Activated naive CD4-positive, alpha-beta T cell treated with anti-CD3 and anti-CD28 coated beads, Interleukin-2, amount 50 U/mL, for 16 hours (primary cell): Measurements from ENCODE around the gene TAF3.
A peak's percentile ranks its signal among the peaks of the same experiment; 100 is the strongest.
"Not testable (repeated sequence)": the region's sequence is repeated elsewhere in the genome, so short reads cannot be mapped to it uniquely, and the experiment has no call there.

Source experiments
- DNase-seq: peaks from one replicate; pipeline ENCODE4 v3.0.0-alpha.2; 2020

TAF3 gene

DNA sequence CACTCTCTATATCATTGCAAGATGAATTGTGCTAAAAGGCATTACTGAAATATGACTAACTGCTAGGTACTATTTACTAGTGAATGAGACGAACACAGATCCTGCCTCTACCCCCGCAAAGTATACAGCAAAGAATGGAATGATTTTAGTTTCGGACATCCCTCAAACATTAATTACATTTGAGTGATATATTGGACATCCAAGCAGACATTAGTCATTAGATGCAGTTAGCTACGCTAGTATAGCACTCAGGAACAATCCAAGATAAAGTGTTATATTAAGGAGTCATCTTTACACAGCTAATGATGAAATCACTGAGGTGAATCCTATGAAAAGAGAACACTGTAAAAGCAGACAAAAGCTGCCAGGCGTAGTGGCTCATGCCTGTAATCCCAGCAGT is 7.3 kb upstream of the TAF3 start:
- DNase-seq, result no peak

DNA sequence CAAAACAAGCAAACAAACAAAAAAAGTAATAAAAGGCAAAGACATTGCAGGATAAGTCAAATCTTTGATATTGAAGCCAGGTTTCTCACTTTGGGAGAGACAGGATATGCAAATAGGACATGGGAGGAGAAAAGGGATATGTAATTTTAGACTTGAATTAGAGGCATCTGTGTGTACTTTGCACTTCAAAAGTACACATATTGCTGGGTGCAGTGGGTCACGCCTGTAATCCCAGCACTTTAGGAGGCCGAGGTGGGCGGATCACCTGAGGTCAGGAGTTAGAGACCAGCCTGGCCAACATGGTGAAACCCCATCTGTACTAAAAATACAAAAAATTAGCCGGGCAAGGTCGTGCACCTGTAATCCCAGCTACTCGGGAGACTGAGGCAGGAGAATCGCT is 6.6 kb upstream of the TAF3 start:
- DNase-seq, result not testable (repeated sequence)

DNA sequence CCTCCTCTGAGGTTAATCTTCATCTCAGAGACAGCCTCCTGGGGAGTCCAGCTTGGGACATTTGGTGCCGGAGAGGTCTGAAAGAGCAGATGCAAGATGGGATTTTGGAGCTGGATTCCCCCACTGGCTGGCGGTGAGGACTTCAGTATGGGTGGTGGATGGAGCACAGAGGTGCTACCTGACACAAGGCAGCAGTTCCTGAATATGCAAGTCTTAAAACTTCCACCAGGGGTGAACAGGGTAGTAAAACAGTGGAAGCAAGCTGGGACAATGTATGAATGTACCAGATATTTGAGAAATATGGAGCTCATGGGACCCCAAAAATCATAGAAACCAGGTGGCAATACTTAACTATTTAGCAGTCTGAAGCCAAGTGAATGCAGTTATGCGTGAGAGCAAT is 4.8 kb upstream of the TAF3 start:
- no peak for DNase-seq

DNA sequence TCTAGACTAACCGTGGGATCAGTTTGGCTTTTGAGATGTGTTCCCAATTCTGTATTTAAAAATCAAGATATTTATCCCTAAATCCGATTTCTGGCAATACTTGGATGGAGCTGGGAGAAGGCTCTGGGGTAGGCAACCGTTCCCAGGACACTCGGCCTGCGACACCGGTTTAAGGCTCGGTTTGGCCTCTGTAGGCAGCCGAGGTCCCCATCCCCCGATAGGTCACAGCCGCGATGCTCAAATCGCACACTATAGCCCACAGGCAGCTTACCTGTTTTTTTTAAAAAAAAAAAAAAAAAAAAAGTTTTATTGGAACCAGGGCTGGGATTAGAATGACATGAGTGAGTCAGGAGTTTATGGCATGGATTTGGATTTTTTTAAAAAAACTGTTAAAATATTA is 729 bp upstream of the TAF3 start:
- no peak for DNase-seq

DNA sequence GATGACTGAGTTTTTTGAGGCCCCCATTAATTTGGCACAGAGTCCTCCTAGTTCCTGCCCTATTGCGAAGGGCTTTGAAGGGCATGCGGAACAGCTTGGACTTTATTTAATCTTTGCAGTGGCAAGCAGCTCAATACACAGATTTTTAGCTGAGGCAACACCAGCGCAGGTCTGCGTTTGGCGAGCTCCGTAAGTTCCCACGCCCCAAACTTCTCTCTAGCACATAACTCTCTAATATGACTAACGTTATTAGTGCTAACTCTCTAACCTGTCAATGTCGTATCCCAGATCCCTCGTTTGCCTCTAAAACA is 366 bp upstream of the TAF3 start:
- DNase-seq, result no peak

DNA sequence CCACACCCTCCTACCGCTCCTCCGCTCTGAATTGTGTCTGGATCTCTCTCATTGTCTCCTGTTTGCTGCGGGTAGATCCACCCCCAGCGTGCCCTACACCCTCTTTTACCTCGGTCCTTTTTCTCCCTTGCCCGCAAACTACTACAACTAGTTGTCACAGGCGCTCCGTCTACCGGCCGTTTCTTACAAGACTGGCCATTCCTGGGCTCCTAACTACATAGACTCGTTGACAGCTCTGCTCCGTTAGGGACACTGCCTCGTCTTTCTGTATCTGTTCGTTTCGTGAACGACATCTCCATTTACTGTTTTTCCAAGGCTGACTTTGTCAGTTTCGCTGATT is 786 bp downstream of the TAF3 start:
- peak; percentile 13 for DNase-seq

DNA sequence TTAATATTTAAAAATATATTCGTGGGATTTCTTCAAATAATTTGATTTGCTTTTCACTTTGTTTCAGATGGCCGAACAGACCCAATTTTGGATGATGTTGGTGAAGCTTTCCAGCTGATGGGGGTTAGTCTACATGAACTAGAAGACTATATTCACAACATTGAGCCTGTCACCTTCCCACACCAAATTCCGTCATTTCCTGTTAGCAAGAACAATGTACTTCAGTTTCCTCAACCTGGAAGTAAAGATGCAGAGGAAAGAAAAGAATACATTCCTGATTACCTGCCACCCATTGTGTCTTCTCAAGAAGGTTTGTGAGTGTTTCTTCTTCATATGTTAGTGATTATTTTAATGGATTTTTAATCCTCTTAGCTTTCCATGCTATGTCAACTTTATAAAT is 5.9 kb downstream of the TAF3 start:
- DNase-seq, result no peak

DNA sequence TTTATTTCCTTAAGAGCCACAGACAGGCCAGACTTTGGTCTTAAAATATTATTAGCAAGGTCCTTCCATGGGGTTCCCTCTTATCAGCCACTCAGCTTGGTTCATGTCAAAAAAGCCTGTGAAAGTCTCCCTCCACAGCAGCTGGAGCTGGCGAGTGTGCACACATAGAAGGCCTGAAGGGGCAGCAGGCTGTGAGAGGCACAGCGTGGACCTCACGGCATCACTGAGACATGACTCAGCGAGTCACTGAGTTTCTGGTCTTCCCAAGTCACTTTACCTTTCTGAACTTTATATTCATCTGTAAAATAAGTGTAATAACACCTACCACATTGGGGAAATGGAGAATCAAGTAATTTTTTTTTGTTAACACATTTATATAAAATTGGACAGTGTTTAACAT is 8.7 kb downstream of the TAF3 start:
- no peak for DNase-seq

DNA sequence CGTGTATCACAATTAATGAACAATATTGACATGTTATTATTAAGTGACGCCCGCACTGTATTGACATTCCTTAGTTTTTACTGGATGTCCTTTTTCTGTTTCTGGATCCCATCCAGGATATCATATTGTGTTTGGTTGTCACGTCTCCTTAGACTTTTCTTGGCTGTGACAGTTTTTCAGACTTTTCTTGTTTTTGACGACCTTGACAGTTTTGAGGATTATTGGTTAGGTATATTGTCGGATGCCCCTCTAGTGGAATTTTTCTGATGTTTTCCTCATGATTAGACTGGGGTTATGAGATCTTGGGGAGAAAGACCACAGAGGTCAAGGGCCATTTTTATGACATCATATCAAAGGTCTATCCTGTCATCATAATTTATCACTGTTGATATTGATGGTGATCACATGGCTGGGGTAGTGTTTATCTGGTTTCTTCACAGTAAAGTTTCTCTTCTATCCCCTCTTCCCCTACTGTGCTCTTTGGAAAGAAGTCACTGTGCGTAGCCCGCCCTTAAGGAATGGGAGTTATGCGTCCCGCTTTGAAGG is 11.1 kb downstream of the TAF3 start:
- DNase-seq, result no peak

DNA sequence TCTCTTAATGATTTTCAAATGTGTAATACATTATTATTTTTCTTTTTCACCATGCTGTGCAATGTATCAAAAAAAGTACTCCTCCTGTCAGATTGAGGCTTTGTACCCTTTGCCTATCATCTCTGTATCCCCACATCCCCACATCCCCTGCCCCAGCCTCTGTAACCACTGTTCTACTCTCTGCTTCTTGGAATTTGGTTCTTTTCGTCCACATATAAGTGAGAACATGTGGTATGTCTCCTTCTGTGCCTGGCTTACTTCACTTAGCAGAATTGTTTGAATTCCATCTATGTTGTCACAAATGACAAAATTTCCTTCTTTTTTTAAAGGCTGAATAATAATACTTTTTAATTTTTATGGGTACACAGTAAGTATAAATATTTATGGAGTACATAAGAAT is 13.8 kb downstream of the TAF3 start:
- DNase-seq, result no peak

DNA sequence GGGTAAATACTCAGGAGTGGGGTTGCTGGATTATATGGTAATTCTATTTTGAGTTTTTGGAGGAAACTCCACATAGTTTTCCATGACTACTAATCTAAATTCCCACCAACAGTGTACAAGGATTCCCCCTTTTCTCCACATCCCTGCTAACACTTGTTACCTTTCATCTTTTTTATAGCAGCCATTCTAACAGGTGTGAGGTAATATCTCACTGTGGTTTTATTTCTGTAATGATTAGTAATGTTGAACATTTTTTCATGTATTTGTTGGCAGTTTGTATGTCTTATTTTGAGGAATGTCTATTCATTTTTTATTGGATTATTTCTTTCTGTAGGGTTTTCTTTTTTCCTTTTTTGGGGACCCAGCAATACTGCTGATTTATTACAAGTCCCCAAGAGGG is 14.9 kb downstream of the TAF3 start:
- DNase-seq, result no peak

DNA sequence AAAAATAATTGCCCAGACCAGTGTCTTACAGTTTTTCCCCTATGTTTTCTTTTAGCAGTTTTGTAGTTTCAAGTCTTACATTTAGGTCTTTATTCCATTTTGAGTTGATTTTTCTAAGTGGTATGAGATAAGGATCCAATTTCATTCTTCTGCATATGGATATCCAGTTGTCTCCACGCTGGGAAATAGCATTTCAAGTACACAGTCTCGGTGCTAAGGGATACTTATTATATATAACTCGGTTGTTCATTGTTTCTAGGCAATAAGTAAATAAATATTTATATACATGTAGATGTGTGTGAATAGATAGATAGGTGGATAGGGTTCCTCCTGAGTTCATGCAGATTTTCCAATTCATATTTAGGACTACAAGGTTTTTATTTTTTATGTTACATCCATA is 16.0 kb downstream of the TAF3 start:
- no peak for DNase-seq

DNA sequence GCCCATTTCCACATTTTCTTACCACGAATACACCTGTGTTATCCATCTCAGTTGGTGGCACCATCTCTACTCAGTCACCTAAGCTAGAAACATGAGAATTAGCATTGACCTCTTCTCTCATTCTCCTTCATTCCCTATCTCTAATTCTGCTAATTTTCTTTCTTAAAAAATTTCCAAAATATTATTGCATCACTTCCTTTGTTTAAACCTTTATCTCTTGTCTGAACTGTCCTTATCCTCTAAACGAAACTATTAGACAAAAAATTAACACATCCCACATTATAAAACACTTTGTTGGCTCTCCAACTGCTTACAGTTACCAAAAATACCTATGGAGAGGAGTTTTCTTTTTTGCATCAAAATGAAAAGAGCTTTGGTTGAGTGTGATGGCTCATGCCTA is 18.3 kb downstream of the TAF3 start:
- DNase-seq, result no peak

DNA sequence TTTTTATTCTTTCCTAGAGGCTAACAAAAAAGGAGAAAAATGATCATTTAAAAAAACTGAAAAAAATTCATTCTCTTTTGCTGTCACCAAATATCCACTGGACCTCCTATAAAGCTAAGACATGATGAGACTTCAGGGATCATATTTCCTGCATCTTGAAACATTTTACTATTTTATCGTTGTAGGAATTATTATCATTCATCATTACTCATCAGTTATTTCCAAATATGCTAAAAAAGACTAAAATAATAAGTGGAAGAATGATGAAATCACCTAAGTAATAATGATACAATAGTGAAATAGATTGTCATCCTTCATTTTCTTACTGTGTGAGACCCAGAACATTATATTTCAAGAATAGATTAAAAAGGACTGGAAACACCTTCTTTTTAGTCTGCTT is 28.3 kb downstream of the TAF3 start:
- DNase-seq, result no peak

DNA sequence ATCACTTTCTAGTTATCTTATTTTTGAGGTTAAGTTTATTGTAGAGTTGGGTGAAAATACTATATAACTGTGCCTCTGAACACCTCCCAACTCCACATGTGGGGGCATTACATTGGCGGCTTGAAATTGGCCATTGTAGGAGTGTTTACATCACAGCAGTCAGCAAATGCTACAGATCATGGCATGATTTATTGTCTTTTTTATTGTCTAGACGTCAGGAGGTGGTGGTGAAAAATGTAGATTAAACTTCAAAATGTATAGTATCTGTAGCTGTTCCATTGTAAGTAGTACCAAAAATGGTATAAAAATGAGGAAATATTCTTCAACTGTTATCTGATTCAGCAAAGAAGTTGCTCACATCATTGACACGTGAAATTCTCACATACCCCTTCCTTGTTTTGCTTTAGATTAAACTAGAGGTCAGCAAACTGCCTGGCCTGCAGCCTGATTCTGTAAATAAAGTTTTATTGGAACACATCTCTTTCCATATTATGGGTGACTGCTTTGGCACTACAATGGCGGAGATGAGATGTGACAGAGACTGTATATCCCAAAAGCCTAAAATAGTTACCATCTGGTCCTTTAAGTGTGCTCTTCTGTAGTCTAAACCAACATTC is 35.0 kb downstream of the TAF3 start:
- no peak for DNase-seq

DNA sequence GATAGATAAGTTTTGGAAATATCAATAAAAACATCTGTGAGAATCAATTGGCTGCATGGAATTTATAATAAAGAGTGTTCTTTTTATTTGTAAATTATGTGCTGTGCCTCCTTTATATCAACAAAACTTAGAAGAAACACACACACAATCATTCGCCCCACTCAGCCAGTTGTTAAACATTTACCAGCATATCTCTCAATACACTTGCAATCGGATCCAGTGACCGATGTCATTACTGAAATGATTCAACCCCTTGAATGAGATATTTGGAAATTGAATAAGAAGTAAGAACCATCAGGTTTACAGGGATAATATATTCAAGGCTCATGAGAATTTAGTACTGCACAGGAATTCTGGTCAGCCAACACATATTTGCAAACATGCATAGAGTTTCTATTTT is 35.6 kb downstream of the TAF3 start:
- DNase-seq, result no peak

DNA sequence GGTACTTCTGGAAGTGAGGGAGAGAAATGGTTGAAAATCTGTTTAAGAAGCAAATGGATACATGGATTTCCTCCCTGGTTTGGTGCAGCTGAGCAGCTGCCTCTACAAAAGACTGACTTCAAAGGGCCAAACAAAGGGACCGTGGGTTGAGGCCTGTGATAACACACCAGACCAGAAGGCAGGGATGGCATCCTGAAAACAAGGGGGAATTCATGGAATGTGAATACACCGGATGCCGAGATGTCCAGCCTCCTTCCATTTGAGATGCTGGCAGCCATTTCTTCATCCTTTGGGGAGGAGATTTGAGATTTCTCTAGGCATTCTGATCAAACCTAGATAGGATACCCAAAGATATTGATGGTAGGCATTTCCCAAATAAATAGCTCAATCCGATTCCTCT is 36.9 kb downstream of the TAF3 start:
- DNase-seq, result no peak

DNA sequence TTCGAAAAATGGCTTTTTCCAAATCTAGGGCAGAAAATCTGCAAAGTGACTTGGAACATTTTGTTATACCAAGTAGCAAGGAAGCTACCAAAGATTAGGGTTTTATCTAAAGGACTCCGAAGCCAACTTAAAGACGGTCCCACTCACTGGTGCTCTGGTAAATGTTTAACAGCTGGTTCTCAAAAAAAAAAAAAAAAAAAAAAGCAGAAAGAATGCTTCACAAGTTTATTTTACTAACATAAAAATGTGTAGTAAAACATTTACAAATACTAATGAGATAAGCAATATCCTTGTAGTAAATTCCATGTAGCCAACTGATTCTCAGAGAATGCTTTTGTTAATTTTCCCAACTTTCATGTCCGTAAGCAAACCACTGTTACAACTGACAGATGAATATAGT is 38.4 kb downstream of the TAF3 start:
- DNase-seq, result no peak

DNA sequence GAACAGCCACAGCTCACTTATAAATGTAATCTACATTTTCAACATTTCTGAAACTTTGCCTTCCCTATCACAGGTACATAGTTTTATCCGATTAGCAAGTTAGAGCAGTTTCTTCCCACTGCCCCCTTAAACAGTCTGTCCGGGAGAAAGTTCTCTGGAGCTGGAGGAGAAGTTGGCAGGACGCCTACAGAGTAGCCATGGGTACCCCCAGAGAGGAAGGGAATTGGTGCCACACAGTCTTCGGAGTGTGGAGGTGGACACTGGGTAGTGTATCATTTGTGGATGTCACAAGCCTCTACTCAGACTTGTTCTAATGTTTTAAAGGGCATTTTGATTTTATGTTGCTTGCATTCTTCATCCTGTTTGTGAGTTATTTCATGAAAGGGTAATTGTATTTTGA is 39.0 kb downstream of the TAF3 start:
- no peak for DNase-seq

DNA sequence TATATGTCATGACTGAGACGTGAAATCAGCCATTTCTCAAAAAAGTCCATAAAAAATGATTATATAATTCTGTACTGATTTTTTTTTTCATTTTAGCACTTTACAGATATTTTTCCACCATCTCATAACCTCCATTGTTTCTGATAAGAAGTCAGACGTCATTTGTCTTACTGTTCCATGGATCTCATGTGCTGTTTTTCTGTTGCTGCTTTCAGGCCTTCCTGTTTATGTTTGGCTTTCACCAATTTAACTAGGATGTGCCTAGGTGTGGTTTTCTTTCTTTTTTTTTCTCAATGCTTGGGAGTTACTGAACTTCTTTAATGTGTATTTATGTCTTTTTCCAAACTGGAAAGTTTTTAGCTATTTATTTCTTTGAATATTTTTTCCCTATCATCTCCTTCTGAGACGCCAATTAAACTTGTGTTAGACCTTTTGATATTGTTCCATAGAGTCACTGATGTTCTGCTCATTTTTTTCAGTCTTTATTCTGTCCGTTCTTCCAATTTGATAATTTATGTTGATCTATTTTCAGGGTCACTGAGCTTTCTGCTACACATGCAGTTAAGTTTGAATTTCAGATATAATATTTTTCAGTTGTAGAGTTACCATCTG is 43.3 kb downstream of the TAF3 start:
- no peak for DNase-seq

DNA sequence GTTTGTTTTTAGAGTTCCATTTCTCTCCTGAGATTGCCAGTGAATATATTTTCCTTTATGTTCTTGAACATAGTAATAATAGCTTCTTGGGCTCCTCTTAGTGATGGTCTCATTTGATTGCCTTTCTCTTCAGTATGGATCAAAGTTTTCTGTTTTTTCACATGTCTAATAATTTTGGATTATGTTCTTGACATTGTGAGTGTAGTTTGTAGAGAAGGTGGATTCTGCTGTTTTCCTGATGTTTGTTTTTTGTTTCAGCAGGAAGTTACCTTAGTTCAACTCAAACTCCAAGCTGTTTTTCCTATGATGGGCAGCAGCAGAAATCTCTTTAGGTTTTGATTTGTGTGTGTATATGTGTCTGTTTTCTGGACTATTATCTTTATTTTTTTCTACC is 43.8 kb downstream of the TAF3 start:
- DNase-seq, result no peak

DNA sequence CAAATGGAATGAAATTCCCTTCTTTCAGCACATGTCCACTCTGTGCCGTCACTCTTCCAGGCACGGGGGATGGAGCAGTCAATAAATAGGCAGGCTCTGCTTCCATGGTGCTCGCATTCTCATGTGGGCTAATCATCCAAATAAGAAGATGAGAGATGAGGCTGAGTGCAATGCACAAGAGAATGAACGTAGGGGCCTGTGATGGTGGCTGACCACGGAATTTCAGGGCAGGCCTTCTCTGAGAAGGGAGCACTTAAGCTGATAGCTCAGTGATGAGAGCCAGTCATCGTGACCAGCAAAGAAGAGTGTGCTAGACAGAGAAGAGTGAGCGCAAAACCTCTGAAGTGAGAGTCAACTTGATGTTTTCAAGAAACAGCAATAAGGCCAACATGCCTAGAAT is 47.9 kb downstream of the TAF3 start:
- no peak for DNase-seq

DNA sequence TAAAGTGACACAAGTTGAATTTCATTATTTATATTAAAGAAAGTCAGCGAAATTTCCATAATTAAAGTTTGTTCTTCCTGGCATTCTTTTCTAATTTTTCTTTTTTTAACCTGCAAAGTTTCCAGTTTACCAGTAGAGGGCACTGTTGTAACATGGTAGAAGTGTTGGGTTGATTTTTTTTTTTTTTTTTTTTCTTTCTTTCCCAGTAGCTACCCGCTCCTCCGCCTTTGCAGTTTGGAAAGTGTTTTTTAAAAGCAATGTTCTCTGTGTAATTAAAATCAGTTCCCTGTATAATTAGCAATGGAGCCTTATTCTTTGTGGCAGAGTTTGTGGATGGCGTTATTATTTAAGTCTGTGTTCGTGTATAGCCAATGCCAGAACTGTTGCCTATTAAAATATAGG is 53.7 kb downstream of the TAF3 start:
- no peak for DNase-seq

DNA sequence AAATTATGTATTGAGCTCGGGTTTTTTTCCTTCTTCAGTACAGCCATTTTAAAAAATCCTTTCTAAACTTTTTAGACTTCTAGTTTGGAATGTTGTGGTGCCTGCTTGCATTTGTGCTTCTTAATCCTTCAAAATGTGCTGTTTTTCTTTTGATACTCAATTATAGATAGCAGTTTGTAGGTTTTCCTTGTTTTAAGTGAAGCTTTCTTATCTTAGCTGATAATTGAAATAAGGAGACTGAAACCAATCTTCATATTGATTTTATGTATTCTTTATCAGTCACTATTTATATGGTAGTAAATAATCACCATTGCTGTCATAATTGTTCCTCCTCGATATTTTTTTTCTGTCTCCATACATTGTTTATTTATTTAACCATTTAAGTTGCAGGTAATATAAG is 56.6 kb downstream of the TAF3 start:
- DNase-seq, result no peak

DNA sequence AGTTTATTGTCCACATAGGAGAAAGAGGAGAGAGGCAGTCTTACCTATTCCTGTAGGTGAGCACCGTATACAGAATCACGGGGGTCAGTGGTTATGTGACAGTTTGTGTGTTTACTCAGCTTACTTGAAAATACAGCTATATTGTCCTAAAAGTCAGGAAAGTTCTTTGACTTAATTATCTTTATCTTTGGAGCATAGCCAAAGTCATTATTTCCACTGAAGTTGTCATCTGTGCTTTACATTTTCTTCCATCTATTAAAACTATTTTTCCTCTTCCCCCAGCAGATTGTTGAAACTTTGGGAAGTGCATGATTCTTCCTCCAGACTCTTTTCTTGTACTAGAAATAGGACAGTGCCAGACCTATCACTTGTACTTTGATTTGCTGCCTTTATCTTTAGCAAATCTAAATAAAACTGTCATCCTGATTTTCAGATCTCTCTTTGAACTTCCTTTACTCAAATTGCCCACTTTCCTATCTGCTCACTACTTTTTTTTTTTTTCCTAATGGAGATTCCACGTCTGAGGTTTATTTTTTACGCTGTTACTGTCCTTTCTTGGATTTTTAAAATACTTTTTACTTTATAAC is 58.3 kb downstream of the TAF3 start:
- DNase-seq, result no peak
